A549 treated with AZD9567 at 1 μM for 4 hours (cell line): ENCODE results near the gene ERFL. TPM values are rescaled to one million over a fixed set of nuclear protein-coding genes. Genes with fewer than 3 reads are reported as not detected.

Experiments used
- total RNA-seq: library from RNA; stranded (reverse); fragments of 200-300 nt; extraction: Qiagen RNA extraction; gene quantifications from 5 replicates; pipeline ENCODE4 v1.2.3, GENCODE V29; 2022; ENCODE audit not compliant: insufficient read depth

ERFL gene
- total RNA-seq, result 0.29 to 0.33 TPM (median 0.30 TPM) in 4 of 5 replicates, not detected in the other

DNA sequence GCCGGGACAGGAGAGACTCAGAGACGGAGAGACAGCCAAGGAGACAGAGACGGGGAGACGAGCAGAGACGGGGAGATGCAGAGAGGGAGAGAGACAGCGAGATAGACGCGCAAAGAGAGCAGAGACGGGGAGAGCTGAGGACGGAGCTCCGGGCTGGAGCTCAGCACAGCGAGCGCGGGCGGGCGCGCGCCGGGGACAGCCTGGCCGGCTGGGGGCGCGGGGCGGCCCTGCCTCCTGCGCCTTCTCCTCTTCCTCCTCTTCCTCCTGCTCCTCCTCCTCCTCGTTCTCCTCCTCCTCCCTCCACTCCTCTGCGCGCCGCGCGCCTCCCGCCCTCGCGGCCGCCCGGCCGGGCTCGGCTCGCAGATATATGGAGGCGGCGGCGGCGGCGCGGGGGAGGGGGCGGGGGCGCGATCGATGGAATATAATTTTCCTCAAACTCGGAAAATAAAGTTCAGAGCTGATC, at the start of gene ERFL:
Gene ERFL, minus strand, starts transcription at position 229 of the 463 bp plus-strand sequence. CDS start 15,530 bp downstream, outside the sequence.

DNA sequence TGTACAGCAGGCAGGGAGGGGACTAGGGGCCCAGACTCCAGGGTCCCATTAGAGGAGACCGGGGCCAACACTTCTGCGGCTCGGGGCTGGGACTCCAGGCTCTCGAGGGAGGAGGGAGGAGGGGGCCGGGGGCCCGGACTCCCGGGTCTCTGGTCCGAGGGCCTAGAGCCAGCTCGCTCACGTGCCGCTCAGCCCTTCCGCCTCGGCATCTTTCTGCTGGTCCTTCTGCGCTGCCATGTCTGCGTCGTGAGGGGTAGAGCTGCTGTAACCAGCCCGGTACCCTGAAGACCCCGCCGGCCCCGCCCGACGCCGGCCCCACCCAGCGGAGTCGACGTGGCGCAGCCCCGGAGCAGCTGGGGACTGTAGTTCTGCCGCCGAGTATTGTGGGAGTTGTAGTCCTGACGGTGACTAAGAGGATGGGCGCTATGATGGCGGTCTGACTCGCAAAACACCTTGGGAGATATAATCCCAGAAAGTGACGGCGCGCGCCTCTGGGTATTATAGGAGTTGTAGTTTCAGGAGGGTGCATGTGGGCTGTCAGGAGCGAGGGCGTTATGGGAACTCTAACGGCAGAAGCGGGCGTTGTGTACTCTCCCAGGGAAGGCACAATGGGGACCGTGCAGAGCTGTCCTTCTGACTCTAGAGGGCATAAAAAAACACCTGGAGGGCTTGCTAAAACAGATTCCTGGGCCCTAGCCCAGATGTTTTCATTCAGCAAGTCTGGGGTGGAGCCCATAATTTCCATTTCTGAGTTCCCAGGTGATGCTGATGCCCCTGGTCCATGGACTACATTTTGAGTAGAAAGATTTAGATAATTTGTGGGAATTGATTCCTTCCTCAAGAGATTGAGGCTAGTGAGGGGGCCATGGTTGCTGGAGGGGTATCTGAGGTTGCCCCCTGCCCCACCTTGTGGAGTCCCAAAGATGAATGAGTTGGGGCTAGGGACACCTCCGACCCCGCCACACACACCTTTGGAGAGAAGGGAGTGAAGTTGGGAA, 31.1 kb upstream of the ERFL start, which contains the start of gene RABAC1:
Gene RABAC1, minus strand, starts transcription at position 266 of the 998 bp plus-strand sequence. Its CDS starts 29 bp downstream, at position 237.

DNA sequence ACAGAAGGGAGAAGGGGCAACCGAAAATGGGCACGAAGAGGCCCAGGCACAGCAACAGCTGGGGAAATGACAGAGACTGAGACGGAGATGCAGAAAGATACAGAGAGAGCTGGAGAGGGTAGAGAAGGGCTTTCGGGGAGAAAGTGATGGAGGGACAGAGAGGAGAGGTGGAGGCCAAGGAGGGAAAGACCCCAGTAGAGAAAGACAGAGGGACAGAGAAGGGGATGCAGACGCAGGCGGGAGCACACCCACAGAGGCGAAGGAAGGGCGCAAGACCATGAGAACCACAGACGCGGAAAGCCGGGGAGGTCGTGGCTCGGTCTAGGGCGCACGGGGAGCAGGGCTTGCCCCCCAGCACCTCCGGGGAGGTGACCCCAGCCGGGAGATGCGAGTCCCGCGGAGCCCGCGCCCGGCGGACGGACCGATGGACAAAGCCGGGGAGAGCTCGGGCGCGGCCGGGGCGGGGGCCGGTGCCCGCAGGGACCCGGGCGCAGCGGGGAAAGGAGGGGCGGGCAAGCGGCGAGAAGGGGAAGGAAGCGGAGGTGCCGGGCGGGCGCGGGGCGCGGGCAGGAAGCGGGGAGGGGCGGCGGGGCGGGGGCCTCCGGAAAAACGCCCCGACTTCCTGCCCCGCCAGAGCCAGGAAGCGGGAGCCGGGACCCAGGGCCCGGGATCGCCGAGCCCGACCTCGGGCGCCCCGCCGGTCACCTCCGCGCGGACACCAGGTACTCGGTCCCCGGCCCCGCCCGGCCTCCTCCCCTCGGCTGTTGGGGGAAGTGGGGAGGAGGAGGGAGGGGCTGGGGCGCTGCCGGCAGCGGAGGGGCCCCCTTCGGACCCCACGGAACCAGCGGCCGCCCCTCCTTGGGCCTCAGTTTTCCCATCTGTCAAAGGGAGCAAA, 45.4 kb downstream of the ERFL start, which contains the start of gene ARHGEF1:
Gene ARHGEF1, plus strand, starts transcription at position 617 of the 895 bp plus-strand sequence. CDS start 4,899 bp downstream, outside the sequence.

GRCh38 chr19:41876847-41877832, 51.1 kb downstream of the ERFL start, which contains the start of gene CD79A:
CD79A (plus strand) TSS chr19:41877279; CDS start chr19:41877305, 26 bp downstream.

GRCh38 chr19:41859618-41860418, 68.4 kb downstream of the ERFL start, which contains the start of gene RPS19:
RPS19 (plus strand) TSS chr19:41860255; CDS start chr19:41860775, 520 bp downstream.

Other genes with a start within 250 kb of the ERFL start
- gene CEACAM7, start 240.2 kb downstream of the ERFL start, total RNA-seq, result 0.14 TPM in 1 of 5 replicates, not detected in the others
- gene CEACAM5, start 219.8 kb downstream of the ERFL start, total RNA-seq, result 1.5 to 2.3 TPM (median 1.7 TPM) in 5 replicates
- gene CEACAM6, start 172.9 kb downstream of the ERFL start, total RNA-seq, result 13.3 to 24.9 TPM (median 18.9 TPM) in 5 replicates
- gene CEACAM3, start 131.9 kb downstream of the ERFL start, total RNA-seq, result not detected in 5 replicates
- not detected in 5 replicates for gene LYPD4, start 83.8 kb downstream of the ERFL start, total RNA-seq
- not detected in 5 replicates for gene DMRTC2, start 83.4 kb downstream of the ERFL start, total RNA-seq
- gene RPS19, start 68.2 kb downstream of the ERFL start, total RNA-seq, result 7,692 to 10,068 TPM (median 9,223 TPM) in 5 replicates
- gene CD79A, start 51.2 kb downstream of the ERFL start, total RNA-seq, result 0.80 to 1.1 TPM (median 0.89 TPM) in 4 of 5 replicates, not detected in the other
- 65.0 to 115 TPM (median 98.1 TPM) in 5 replicates for gene ARHGEF1, start 45.3 kb downstream of the ERFL start, total RNA-seq
- gene RABAC1, start 30.9 kb upstream of the ERFL start, total RNA-seq, result 162 to 276 TPM (median 247 TPM) in 5 replicates
- gene ATP1A3, start 65.8 kb upstream of the ERFL start, total RNA-seq, result 2.4 to 5.3 TPM (median 4.3 TPM) in 5 replicates
- 0.39 to 0.84 TPM (median 0.51 TPM) in 5 replicates for gene GRIK5, start 141.8 kb upstream of the ERFL start, total RNA-seq
- 35.6 to 44.4 TPM (median 39.7 TPM) in 5 replicates for gene ZNF574, start 147.7 kb upstream of the ERFL start, total RNA-seq
- gene POU2F2, start 204.0 kb upstream of the ERFL start, total RNA-seq, result 0.23 to 1.1 TPM (median 0.40 TPM) in 5 replicates